Measurements from ENCODE around the gene CNTROB. TPM values are rescaled to one million over a fixed set of nuclear protein-coding genes. Genes with fewer than 3 reads are reported as not detected.

Gene CNTROB
- total and polyA plus RNA-seq, 2 of the 4 experiments (the other 2 are of a cell fraction): 12.7 to 26.4 TPM

GRCh38 chr17:7893187-7893880 lies 38.7 kb upstream of the CNTROB start:
- Histone ChIP-seq H2BK120ac (ENCODE audit: low read depth, low read length) (no peak overlapping the region), H3K56ac (ENCODE audit: extremely low read depth, insufficient read depth, low read length) (no peak overlapping the region), H2BK20ac (ENCODE audit: low read depth, low read length) (no peak overlapping the region), H4K5ac (ENCODE audit: low read depth, low read length) (no peak overlapping the region), H3K27ac (ENCODE audit: insufficient read depth, low read length) (no peak overlapping the region), H3K9me1 (ENCODE audit: insufficient read depth, low read length) (peaks cover 7% of the 10 kb centered on the region), H2AK9ac (replicated peaks; ENCODE audit: low read depth, low read length, poor library complexity) (no peak overlapping the region), H2AK5ac (ENCODE audit: low read depth, low read length) (no peak overlapping the region), H3K4me3 (ENCODE audit: insufficient read depth, low read depth, low read length) (no peak overlapping the region), H2BK5ac (ENCODE audit: low read depth, low read length, poor library complexity, severe bottlenecking) (no peak overlapping the region), H3K4me2 (ENCODE audit: low read depth, low read length) (no peak overlapping the region), H3K4ac (ENCODE audit: low read depth, low read length) (no peak overlapping the region), H3K23ac (ENCODE audit: low read depth, low read length) (no peak overlapping the region), H3K9me3 (ENCODE audit: control insufficient read depth, insufficient read depth, low read length) (no peaks in the 10 kb centered on the region), H2AFZ (replicated peaks; ENCODE audit: low read length, poor library complexity) (no peak overlapping the region), H3K9ac (ENCODE audit: low read depth, low read length) (no peak overlapping the region), H3K4me1 (ENCODE audit: control insufficient read depth, insufficient read depth, low read length) (peaks cover 15% of the 10 kb centered on the region), H3K36me3 (ENCODE audit: control insufficient read depth, insufficient read depth, low read length) (peaks cover 51% of the 10 kb centered on the region), H4K91ac (ENCODE audit: insufficient read depth, low read depth, low read length) (no peak overlapping the region), H3K18ac (ENCODE audit: low read depth, low read length) (no peak overlapping the region), H3K27me3 (ENCODE audit: control insufficient read depth, insufficient read depth, low read length) (no peaks in the 10 kb centered on the region), H3K14ac (replicated peaks; ENCODE audit: low read depth, low read length) (no peak overlapping the region), H3K79me1 (ENCODE audit: low read depth in 1 of 2, low read length in 2 of 2) (peaks cover 4 to 56% of the 10 kb centered on the region in 2 experiments), H4K20me1 (ENCODE audit: insufficient read depth, low read length) (peaks cover 16% of the 10 kb centered on the region), H2BK15ac (ENCODE audit: low read depth, low read length) (no peak overlapping the region), H4K8ac (ENCODE audit: low read depth in 2 of 2, low read length in 2 of 2) (no peak overlapping the region)
- CTCF ChIA-PET: no interaction called here
- WGBS, 2 experiments (ENCODE audit: extremely low coverage in 2 of 2, insufficient read length in 1 of 2): no CpG with 5 or more reads among the region's 15 CpGs
- TF ChIP-seq USF2 (IDR thresholded peaks at IDR 0.05; ENCODE audit: low read depth, low read length) (no peak), CTCF (conservative IDR thresholded peaks at IDR 0.05; ENCODE audit: low read depth, low read length) (no peak), RCOR1 (IDR thresholded peaks at IDR 0.05; ENCODE audit: insufficient replicate concordance, low read length) (no peak), FOS (IDR thresholded peaks at IDR 0.05; ENCODE audit: low read depth, low read length) (no peak), RFX5 (IDR thresholded peaks at IDR 0.05; ENCODE audit: low read depth, low read length) (no peak), MAFK (IDR thresholded peaks at IDR 0.05; ENCODE audit: low read depth, low read length) (no peak), ELK1 (IDR thresholded peaks at IDR 0.05; ENCODE audit: borderline replicate concordance, low read depth, low read length) (no peak)
- POLR2A ChIA-PET (ENCODE audit: unreplicated experiment): no interaction called here
- DNase-seq (peak; percentile 26), ATAC-seq (ENCODE audit: low read depth) (no peak)
- in situ Hi-C loops (cut with MboI; ENCODE audit: low sequenced_read_pairs) (no loop called here), intact Hi-C loops (cut with micrococcal nuclease) (no loop called here), dilution Hi-C loops (cut with HindIII; ENCODE audit: low sequenced_read_pairs, unreplicated experiment) (no loop called here)
- no TSS peak for BruUV-seq (replicated peaks)
